Stimulated activated CD4-positive, alpha-beta T cell treated with anti-CD3 and anti-CD28 coated beads, Interleukin-12 subunit alpha, Interleukin-12 subunit beta, amount 100 ng/mL, for 48 hours (primary cell): Measurements from ENCODE around the gene LCE1A.

Experiments used
- DNase-seq, 3 donors: peaks; one replicate each; pipeline ENCODE4 v3.0.0-alpha.2; 2020; ENCODE audit warnings: low read depth in 2 of 3, low spot score in 1 of 3

Gene LCE1A, protein sequence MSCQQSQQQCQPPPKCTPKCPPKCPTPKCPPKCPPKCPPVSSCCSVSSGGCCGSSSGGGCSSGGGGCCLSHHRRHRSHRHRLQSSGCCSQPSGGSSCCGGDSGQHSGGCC

DNA sequence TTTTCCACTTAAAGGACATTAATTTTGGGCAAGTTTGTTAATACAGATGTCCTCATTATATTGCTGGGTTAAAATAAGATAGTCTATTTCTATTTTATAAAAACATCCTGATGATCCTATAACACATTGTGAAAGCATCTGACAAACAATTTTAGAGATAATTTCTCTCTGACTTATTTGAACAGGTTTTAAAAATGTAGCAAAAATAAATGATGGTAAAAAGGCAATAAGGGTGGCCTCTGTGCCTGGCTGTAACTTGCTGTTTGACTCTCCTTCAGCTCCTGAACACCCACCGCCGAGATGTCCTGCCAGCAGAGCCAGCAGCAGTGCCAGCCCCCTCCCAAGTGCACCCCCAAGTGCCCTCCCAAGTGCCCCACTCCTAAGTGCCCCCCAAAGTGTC, at the start of gene LCE1A:
Gene LCE1A (plus strand): TSS at position 301 of the 400 bp plus-strand sequence. CDS start 0 bp downstream, at position 301.
- DNase-seq: no peak

DNA sequence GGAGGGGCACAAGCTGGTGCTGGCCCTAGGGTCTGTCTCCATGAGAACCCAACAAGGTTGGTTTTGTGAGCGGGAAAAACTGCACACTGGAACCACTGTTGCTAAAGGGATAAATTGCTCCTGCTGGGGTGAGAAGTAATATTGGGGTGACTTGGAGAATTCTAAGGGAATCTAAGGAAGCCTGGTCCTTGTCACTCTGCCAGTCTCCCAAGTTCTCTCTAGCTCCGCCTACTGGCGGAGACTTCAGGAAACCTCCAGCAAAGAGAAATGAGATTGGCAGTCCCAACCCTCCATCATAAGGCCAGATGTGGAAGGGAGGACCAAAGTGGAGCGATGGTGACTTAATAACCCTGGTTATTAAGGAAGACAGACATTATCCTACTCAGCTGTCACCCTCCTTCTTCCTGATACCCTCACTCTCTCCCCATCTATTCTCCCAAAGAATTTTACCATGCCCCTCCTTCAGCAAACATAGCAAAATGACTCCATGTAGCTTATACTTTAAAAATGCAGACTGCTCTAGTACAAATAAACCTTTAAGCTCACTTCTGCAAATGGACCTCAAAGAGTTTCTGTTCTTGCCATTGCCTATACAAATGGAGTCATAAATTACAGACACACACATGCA, 49.6 kb upstream of the LCE1A start:
- no peak for DNase-seq

DNA sequence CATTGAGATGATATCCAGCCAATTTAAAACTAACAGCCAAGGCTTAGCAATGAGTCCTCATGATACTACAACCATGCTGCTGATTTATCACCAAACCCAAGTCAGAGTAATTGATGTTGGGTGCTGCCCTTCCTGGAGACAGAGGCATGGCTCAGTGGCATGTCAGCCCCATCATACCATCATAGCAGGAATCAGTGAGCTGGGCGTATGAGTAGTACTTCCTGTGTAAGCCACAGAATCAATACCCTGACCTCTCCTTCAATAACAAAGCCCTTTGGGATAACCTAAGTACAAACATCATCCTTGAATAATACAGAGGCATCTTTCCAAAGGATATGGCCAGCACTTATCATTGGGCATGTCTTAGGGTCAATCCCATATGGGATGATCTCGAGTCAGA, 44.2 kb upstream of the LCE1A start:
- no peak for DNase-seq

DNA sequence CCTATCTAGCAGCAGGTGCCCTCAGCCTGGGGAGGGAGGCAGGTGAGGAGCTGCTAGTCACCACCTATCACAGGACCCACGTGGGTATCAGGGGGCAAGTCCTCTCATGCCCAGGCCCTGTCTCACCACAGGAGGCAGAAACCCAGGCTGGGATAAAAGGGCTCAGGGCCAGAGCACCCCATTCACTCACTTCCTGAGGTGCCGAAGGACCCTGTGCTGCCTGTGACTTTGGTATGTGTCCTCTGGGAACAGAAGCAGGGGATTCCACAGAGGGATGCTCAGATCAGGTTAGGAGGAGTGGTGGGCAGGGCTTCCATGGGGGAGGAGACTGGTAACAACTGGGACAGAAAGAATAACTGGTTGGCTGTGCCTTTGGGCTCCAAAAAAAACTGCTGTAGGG, 41.2 kb upstream of the LCE1A start, which contains the start of gene LCE1E:
Gene LCE1E (plus strand): TSS at position 181 of the 400 bp plus-strand sequence. CDS start 1,043 bp downstream, outside the sequence.
- no peak for DNase-seq

DNA sequence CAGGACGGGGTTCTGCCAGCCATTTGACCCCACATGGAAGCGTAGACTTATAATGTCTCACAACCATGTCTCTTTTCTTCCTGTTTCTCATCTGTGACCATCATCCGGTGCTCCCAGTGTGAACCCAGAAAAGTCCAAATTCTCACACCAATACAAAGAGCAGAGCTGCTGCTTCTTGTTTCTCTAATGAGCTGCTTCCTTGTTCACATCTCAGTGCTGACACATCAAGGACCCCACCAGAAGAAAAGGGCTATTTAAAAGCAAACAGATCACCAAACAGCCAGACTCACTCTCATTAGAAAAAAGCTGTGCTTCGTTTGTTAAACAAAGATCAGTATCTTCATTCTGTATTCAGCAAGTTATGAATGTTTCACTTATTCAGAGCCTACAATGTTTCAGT, 31.6 kb upstream of the LCE1A start:
- DNase-seq: no peak

DNA sequence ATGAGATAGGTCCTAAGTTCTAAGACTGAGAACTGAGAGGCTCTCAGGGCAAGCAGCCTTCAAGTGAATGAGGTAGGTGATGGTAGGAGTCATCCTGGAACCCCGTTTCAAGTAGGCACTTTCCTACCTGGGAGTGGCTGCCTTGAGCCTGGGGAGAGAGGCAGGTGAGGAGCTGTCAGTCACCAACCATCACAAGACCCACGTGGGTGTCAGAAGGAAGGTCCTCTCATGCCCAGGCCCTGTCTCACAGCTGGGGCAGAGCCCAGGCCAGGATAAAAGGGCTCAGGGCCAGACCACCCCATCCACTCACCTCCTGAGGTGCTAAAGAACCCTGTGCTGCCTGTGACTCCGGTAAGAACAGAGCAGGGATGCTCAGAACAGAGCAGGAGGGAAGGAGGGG, 30.9 kb upstream of the LCE1A start, which contains the start of gene LCE1D:
Gene LCE1D (plus strand): TSS at position 301 of the 400 bp plus-strand sequence. CDS start 1,074 bp downstream, outside the sequence.
- no peak for DNase-seq

DNA sequence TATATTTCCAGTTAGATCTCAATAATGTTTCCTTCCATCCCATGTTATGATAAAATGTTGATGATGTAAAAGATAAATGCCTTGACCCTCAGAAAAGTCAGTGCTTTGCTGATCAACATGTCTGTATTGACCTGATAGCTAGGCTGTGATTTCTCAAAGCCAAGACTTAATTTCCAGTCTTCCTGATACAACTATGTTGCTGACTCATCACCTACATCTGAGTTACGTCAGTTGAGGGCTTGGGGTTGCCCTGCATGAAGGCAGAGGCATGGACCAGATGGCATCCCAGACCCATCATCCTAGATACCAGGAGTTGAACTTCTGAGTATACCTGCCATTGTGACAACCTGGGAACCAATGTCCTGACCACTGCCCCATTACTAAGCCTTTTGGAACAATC, 25.9 kb upstream of the LCE1A start:
- no peak for DNase-seq

DNA sequence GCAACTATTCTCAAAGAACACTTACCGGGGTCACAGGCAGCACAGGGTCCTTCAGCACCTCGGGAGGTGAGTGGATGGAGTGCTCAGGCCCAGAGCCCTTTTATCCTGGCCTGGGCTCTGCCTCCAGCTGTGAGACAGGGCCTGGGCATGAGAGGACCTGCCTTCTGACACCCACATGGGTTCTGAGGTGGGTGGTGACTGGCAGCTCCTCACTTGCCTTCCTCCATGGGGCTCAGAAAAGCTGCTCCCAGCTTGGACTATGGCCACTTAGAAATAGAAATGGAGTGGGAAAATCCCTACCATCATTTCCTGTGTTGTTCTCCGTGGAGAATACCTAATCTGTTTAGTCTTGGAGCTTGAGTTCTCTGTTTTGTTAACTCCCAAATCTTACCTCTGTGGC, 20.7 kb upstream of the LCE1A start, which contains the start of gene LCE1C:
Gene LCE1C (minus strand): TSS at position 76 of the 400 bp plus-strand sequence. CDS start 1,173 bp downstream, outside the sequence.
- no peak for DNase-seq

DNA sequence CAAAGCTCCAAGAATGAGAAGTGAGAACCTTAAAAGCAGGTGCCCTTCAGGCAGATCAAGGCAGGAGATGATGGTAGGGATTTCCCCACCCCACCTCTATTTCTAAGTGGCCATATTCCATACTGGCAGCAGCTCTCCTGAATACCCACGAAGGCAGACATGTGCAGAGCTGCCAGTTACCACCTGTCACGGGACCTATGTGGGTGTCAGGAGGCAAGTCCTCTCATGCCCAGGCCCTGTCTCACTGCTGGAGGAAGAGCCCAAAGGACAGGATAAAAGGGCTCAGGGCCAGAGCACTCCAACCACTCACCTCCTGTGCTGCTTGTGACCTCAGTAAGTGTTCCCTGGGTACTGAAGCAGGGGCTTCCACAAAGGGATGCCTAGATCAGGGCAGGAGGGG, 16.2 kb upstream of the LCE1A start:
- no peak for DNase-seq

DNA sequence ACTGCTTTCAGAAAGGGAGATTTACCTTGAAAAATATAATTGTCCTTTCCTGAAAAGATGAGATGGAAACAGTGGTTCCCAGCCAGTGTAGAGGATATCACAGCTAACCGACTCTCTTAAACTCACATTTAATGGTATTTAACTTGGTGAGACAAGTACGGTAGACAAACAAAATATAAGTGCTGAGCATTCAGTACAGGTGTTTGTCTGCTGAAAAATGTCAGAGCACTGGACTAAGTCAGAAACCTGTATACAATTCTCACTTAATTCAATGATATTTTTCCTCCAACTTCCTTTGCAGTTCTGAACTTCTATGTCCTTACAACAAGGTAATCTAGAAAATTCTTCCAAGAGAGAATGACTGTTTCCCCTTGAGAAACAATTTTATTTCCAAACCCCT, 15.6 kb upstream of the LCE1A start, which contains the start of gene LCE1B:
Gene LCE1B (plus strand): TSS at position 301 of the 400 bp plus-strand sequence. CDS start 476 bp downstream, outside the sequence.
- DNase-seq: no peak

DNA sequence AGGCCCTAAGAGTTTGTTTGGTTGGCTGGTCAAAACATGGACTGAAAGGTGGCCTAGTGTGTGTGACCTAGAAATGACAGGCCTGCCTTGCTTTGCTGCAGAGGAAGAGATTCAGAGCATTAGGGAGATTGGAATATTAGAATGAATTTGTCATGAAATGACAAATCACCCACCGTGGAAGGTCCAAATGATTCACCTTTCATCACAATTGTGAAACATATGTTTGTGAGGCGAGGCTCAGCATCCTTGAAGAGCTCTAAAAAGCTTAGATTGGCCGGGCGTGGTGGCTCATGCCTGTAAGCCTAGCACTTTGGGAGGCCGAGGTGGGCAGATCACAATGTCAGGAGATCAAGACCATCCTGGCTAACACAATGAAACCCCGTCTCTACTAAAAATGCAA, 10.0 kb upstream of the LCE1A start:
- DNase-seq: no peak

DNA sequence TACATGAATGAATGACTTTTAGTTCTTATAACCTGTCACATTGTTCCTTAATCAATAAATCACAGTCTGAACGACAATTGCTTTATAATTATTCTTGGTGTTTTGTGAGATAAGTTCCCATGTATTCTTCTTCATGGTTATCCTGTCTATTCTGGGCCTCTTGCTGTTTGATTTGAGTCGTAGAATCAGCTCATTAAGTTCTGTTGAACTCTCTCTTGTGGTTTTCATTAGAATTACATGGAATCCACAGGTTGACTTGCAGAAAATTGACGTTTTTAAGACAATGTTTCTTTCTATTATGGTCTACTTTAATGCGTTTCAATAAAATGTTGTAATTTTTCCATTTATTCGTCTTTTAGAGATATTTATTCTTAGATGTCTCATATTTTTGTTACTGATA, 4.0 kb upstream of the LCE1A start:
- no peak for DNase-seq

DNA sequence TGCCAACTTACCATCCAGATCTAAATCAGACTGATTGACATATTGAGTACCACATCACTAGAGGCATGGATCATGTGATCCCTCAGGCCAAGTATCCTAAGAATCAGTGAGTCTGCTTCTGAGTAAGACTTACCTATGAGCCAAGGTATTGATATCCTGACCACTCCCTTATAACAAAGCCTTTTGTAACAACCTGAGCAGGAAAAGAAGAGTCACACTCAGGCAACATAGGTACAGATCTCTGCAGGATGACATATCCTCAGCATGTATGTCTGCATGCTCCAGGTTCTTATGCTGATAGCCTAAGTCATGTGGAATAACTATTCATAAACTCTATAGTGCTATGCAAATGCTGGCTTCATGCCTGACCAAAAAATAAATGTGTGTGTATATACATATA, 2.3 kb upstream of the LCE1A start:
- DNase-seq: no peak

DNA sequence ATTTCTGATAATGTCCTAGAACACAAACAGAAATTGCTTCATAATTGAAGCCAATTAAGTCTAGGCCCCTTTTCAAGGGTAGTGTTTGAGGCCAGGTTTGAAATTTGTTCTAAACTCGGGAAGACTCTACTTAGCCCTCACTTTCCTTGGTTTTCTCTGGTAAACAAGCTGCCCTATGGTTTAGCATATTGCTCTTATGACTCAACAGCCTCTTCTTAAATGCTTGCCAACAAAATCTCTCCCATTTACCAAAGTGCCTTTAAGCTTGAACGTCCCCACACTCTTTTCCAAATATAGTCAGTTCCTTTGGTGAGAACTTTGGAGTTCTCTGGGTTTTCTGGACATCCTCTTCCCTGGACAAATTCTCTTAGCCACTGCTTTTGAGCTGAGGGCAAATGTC, 9.6 kb downstream of the LCE1A start:
- DNase-seq: no peak

DNA sequence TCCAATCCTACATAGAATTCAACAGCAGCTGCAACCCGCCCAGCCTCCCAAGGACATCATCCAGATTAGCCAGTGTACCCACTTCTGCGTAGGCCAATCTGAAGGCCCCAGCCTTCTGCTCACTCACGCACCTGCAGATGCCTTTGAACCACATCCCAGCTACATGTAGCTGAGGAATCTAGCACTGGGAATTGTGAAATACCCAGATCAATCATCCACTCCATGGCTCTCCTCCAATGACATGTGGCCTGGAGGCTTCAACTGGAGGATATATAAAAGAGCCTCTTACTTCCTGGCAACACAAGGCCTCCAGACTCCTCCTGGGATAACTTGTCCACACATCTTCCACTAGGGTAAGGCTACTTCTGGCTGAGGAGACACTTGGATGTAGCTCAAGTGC, 15.3 kb downstream of the LCE1A start, which contains the start of gene LCE6A:
Gene LCE6A (plus strand): TSS at position 301 of the 400 bp plus-strand sequence. CDS start 665 bp downstream, outside the sequence.
- DNase-seq: no peak

DNA sequence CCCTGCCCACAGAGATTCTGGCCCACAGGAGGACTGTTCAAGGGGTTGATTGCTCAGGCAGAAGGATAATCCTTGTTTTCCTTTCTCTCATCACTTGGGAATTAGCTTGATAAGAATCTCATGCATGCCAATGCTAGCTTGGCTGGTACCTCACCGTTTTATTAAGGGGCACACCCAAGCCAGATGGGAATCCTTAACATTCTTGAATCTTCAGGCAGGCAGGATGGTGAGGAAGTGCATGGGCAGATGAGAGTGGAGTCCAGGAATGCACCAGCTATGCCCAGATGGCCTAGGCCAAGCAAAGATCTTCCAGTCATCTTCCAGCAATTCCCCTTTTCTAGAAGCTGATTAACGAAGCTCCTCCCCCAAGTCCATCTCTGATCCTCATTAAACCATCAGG, 28.4 kb downstream of the LCE1A start:
- no peak for DNase-seq

DNA sequence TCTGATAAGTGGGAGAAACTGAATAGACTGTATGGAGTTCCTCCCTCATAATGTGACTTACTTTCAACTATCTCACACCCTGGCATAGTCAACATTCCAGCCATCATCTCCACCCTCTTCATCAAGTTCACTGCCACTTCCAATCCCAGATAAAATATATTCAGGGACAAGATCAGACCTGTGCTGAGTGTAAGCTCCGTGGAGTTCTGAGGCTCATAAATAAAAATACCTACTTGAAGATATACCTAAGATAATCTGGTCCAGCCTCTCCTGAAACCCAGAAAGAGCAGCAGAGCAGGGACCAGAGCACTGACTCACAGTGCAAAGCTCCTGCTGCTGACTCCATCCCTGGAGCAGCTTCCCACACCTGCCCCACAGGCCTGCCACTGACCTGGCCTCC, 30.8 kb downstream of the LCE1A start:
- no peak for DNase-seq

DNA sequence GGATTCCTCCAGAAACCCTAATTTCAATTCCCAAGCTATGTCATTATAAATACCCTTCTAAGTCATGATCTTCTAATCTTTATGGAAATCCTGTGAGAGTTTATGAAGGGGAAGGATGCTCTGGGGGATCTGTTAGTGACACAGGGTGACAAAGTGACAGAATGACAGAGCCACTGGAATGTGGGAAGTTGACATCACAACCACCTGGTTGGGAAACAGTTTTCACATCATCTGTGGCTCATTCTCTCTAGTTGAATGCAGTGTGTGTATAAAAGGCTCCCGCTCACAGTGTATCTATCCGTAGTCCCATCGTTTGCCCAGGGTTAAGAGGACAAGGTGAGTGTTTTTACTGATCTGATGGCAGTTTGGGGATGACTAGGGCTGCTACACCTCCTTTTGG, 32.4 kb downstream of the LCE1A start, which contains the start of gene LCE7A:
Gene LCE7A (plus strand): TSS at position 301 of the 400 bp plus-strand sequence. CDS start 702 bp downstream, outside the sequence.
- DNase-seq: no peak

DNA sequence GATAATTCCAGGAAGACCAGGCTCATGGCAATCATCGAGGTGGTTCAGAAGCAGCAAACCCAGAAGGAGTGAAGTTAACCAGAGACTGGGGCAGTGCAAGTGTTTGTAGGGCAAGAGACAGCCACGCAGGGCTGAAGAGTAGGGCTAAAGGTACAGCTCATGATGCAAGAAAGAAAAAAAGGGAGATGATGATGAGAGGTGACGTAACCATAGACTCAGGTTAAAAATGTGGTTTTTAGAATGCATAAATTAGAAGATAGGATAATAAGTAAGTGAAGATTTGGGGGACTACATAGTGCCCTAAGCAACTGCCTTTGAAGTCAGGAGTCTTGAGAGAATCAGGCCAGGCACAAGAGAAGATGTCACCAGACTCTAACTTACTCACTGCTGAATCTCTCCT, 32.9 kb downstream of the LCE1A start:
- DNase-seq: no peak

DNA sequence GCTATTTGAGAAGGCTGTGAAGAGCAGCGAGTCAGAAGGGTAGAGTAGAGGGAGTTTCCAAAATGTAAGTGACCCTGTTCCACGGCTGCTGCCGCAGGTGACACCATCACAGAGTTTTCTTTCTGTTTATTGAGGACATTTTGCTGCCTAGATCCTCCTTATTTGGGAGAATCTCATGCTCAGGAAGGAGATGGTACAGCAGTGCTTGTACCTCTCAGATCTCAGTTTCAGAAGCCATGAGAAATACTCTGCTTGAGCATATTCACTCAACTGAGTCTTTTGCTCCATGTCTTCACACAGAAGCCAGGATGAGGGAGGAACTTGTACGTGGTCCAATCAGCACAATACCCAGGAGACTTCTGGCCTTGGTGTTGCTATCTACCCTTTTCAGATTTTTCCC, 34.1 kb downstream of the LCE1A start:
- no peak for DNase-seq

DNA sequence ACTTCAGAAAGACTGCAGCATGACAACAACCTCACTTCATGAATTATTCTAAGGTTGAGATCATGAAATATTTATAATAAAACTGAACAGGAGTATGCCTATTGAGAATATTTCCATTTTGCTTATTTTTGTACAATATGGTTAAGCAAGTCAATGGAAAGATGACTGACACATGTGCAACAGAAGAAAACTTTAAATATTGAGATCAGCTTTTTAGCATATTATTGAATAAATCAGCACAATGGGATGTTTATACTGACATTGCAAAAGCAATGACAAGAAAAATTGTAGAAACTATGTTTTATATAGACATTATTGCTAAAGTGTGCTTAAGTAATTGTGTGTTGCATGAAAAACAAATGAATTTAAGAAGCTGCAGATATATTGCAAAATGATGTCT, 37.2 kb downstream of the LCE1A start:
- no peak for DNase-seq

DNA sequence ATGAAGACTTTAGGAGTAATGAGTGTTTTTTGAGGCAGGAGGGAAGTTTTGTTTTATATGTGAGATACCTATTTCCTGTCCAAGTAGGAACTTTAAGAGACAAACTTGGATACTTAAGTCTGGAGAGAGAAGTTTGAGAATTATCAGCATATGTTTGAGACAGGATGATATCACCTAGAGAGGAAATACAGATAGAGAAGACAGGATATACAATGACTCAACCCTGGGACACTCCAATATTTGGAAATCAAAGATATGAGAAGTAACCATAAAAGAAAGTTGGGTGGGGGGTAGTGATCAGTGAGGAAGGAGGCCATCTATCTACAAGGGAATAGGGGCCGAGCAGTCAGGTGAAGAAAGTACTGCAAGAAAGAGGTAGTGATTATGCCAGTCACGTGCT, 39.0 kb downstream of the LCE1A start:
- DNase-seq: no peak
